DOHH2 (cell line): ENCODE data around the gene CHRM4.
A peak's percentile ranks its signal among the peaks of the same experiment; 100 is the strongest.

Experiments
- H3F3A ChIP-seq: fragments of 200-600 bp; sonication (generic), shearing (Covaris generic); 2 replicates; pipeline ENCODE4 v1.6.0; 2016; ENCODE audit warnings: antibody characterized with exemption, mild to moderate bottlenecking; ENCODE audit not compliant: control insufficient read depth, insufficient read depth
- H3K27ac ChIP-seq: fragments of 200-600 bp; sonication (generic); 2 replicates; pipeline ENCODE4 v1.5.1; 2014; ENCODE audit warnings: low read depth, mild to moderate bottlenecking, low read length, moderate library complexity
- H3K27me3 ChIP-seq: fragments of 200-600 bp; sonication (generic); 2 replicates; pipeline ENCODE4 v1.6.1; 2014; ENCODE audit warnings: mild to moderate bottlenecking, low read length, mixed read lengths; ENCODE audit not compliant: control insufficient read depth
- H3K36me3 ChIP-seq: fragments of 200-600 bp; sonication (generic); 2 replicates; pipeline ENCODE4 v1.6.1; 2014; ENCODE audit warnings: mild to moderate bottlenecking, low read length, moderate library complexity, mixed read lengths; ENCODE audit not compliant: control insufficient read depth
- H3K4me1 ChIP-seq: fragments of 200-600 bp; sonication (generic); 2 replicates; pipeline ENCODE4 v1.6.1; 2014; ENCODE audit warnings: mild to moderate bottlenecking, low read length, mixed read lengths; ENCODE audit not compliant: control insufficient read depth
- H3K4me2 ChIP-seq: fragments of 200-600 bp; sonication (generic); 2 replicates; pipeline ENCODE4 v1.6.0; 2014; ENCODE audit warnings: mild to moderate bottlenecking, low read length, moderate library complexity
- H3K4me3 ChIP-seq: fragments of 200-600 bp; sonication (generic); 2 replicates; pipeline ENCODE4 v1.5.1; 2014; ENCODE audit warnings: mild to moderate bottlenecking, low read length, mixed read lengths
- H3K79me2 ChIP-seq: fragments of 200-600 bp; sonication (generic); 2 replicates; pipeline ENCODE4 v1.6.1; 2014; ENCODE audit warnings: mild to moderate bottlenecking, low read length, mixed read lengths; ENCODE audit not compliant: control insufficient read depth
- H3K9me2 ChIP-seq: fragments of 200-600 bp; sonication (generic); replicated peaks from 2 replicates; pipeline ENCODE4 v1.6.1; 2014; ENCODE audit warnings: mild to moderate bottlenecking, low read length, mixed read lengths; ENCODE audit not compliant: control insufficient read depth
- H3K9me3 ChIP-seq: fragments of 200-600 bp; sonication (generic); 2 replicates; pipeline ENCODE4 v1.6.1; 2014; ENCODE audit warnings: antibody characterized with exemption, low read length, mixed read lengths; ENCODE audit not compliant: control insufficient read depth, insufficient read depth
- H4K20me1 ChIP-seq: fragments of 200-600 bp; sonication (generic); 2 replicates; pipeline ENCODE4 v1.6.0; 2014; ENCODE audit warnings: low read depth, mild to moderate bottlenecking, antibody characterized with exemption, low read length, moderate library complexity; ENCODE audit not compliant: control insufficient read depth, insufficient read depth
- EZH2phosphoT487 ChIP-seq: fragments of 200-600 bp; sonication (generic); IDR thresholded peaks from 2 replicates; pipeline ENCODE4 v1.6.1; 2017; ENCODE audit warnings: borderline replicate concordance, mild to moderate bottlenecking, antibody characterized with exemption, low read length, moderate library complexity, mixed read lengths
- TF ChIP-seq, protein P1 (sequence below): fragments of 200-600 bp; sonication (generic); IDR thresholded peaks from one replicate; pipeline ENCODE4 v1.5.1; 2014; ENCODE audit warnings: antibody characterized with exemption, mild to moderate bottlenecking, low read depth, low read length; ENCODE audit not compliant: poor library complexity, severe bottlenecking

CHRM4 gene

DNA sequence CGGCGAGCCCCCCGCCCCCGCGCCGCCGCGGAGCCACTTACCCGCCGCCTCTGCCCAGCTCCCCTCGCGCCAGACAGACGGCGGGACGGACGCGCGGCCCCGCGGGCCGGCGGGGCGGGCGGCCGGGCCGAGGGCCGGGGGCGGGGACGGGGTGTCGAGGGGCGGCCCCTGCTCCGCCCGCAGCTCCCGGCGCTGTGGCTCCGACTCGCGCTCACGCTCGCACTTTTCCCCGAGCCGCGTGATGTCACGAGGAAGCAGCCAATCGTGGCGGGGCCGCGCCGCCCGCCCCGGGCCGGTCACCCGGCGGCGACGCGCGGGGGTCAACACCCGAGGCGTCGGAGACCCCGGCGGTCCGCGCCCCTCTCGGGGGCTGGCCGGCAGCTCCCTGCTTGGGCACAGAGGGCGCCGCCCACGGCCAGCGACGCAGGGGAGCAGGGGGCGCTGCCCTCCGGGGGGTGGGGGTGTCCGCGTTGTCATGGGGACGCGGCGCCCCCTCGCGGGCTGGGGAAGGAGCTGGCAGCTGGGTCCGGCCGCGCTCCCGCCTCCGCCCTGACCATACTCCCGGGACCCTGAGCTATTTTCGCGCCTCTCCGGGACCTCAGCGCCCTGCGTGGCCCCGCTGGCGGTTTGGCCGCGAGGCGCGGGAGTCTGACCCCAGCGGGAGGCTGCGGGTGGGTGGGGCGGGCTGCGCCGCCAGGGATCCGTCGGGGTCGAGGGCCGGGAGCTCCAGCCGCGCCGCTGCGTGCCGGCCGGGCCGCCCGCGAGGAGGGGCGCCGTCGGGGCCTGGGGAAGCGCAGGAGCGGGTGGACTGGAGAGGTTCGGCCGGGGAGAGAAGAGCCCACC lies at the start of gene CHRM4:
Gene CHRM4, minus strand, starts transcription at position 199 of the 843 bp plus-strand sequence. CDS start 5,219 bp downstream, outside the sequence.
- Histone ChIP-seq H3K4me1 (peaks cover 32% of the 10 kb centered on the region), H3K79me2 (no peaks in the 10 kb centered on the region), H3K4me3 (peak within 1 kb of the TSS; percentile 70), H3K9me2 (no peaks in the 10 kb centered on the region), H3K27me3 (peaks cover 61% of the 10 kb centered on the region), H3K4me2 (peak within 1 kb of the TSS; percentile 80), H3F3A (no peaks in the 10 kb centered on the region; the same call in 1 of the 2 replicates), H3K9me3 (no peaks in the 10 kb centered on the region), H3K27ac (no peak within 1 kb of the TSS), H3K36me3 (no peaks in the 10 kb centered on the region), H4K20me1 (no peaks in the 10 kb centered on the region; the same call in 1 of the 2 replicates)
- TF ChIP-seq, protein P1, sequence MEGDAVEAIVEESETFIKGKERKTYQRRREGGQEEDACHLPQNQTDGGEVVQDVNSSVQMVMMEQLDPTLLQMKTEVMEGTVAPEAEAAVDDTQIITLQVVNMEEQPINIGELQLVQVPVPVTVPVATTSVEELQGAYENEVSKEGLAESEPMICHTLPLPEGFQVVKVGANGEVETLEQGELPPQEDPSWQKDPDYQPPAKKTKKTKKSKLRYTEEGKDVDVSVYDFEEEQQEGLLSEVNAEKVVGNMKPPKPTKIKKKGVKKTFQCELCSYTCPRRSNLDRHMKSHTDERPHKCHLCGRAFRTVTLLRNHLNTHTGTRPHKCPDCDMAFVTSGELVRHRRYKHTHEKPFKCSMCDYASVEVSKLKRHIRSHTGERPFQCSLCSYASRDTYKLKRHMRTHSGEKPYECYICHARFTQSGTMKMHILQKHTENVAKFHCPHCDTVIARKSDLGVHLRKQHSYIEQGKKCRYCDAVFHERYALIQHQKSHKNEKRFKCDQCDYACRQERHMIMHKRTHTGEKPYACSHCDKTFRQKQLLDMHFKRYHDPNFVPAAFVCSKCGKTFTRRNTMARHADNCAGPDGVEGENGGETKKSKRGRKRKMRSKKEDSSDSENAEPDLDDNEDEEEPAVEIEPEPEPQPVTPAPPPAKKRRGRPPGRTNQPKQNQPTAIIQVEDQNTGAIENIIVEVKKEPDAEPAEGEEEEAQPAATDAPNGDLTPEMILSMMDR: peak; percentile 43
- no peak for TF ChIP-seq EZH2phosphoT487

DNA sequence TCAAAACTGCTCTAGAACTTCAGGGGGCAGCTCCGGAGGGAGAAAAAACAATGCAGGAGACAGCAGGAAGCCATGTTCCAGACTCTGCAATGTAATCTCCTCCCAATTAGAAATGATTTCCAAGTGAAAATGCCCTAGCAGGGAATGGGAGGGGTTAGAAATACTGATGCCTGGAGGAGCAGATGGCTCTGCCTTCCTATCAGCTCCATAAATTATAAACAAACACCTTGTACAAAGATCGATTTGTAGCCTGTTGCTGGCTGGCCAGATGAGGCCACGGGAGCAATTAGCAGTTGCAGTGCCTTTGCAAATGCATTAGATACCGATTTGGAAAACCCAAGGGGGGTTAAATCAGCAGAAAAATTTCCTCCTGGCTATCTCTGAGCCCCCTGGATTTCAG lies 46.6 kb upstream of the CHRM4 start:
- no peak overlapping the region for H3K27ac ChIP-seq
- peaks cover 19% of the 10 kb centered on the region for H3K36me3 ChIP-seq

GRCh38 chr11:46437122-46437689 lies 45.6 kb upstream of the CHRM4 start:
- Histone ChIP-seq H3K4me1 (peaks cover 5% of the 10 kb centered on the region; the same call in 1 of the 2 replicates), H3K27me3 (no peaks in the 10 kb centered on the region), H3F3A (no peaks in the 10 kb centered on the region), H3K36me3 (peaks cover 19% of the 10 kb centered on the region), H3K4me2 (no peak overlapping the region), H3K9me2 (no peaks in the 10 kb centered on the region), H3K27ac (no peak overlapping the region), H3K4me3 (no peak overlapping the region), H3K9me3 (no peaks in the 10 kb centered on the region), H4K20me1 (no peaks in the 10 kb centered on the region; the same call in 1 of the 2 replicates), H3K79me2 (no peaks in the 10 kb centered on the region)
- no peak for TF ChIP-seq EZH2phosphoT487
- TF ChIP-seq, protein P1: no peak

More for the DNA sequence above, 46.6 kb upstream of the CHRM4 start:
- no peaks in the 10 kb centered on the region for H3K9me2 ChIP-seq
- H3K4me2 ChIP-seq: no peak overlapping the region
- H3K4me3 ChIP-seq: no peak overlapping the region
- no peaks in the 10 kb centered on the region for H3K79me2 ChIP-seq
- H4K20me1 ChIP-seq: no peaks in the 10 kb centered on the region; the same call in 1 of the 2 replicates
- no peaks in the 10 kb centered on the region for H3K27me3 ChIP-seq
- H3K9me3 ChIP-seq: no peaks in the 10 kb centered on the region
- no peaks in the 10 kb centered on the region for H3F3A ChIP-seq
- TF ChIP-seq EZH2phosphoT487: no peak
- TF ChIP-seq, protein P1: no peak
- H3K4me1 ChIP-seq: peaks cover 5% of the 10 kb centered on the region; the same call in 1 of the 2 replicates
